Measurements from ENCODE around the gene PATJ. TPM values are rescaled to one million over a fixed set of nuclear protein-coding genes. Genes with fewer than 3 reads are reported as not detected.

The PATJ gene
- total and polyA plus RNA-seq, 8 donors = 9.1 to 195 (median 68.0) TPM

DNA sequence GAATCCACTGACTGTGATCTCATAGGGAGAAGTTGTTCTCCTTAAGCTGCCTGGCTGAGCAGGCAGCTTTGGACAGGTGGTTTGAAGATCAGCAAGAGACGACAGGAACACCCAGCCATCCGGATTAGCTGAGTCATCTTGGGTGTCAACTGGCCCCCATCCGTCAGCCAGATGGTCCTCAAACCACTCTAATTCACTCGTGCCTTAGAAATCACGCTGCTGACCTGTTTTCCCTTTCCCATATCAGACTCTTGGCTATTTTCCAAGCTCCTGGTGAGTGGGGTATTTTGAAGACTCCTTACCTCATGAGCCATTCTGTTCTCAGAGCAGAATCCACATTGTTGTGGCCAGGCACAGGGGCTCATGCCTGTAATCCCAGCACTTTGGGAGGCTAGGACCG is 303.3 kb downstream of the PATJ start:
- H3K36me3 ChIP-seq = peaks cover 0 to 11% (median 0%) of the 10 kb centered on the region in 4 donors
- no peak overlapping the region for H3K27ac ChIP-seq
- 54 to 67% (median 63%) methylated on average over 6 of the region's 6 CpGs for WGBS, 5 donors
- H3K9me3 ChIP-seq = no peaks in the 10 kb centered on the region
- DNase-seq = peak in 1 of 2 donors; percentile 39
- TF ChIP-seq EP300 (IDR thresholded peaks at IDR 0.05) (no peak), POLR2AphosphoS5 (IDR thresholded peaks at IDR 0.05) (no peak), POLR2A (IDR thresholded peaks at IDR 0.05) (no peak)
- TF ChIP-seq, protein P1, sequence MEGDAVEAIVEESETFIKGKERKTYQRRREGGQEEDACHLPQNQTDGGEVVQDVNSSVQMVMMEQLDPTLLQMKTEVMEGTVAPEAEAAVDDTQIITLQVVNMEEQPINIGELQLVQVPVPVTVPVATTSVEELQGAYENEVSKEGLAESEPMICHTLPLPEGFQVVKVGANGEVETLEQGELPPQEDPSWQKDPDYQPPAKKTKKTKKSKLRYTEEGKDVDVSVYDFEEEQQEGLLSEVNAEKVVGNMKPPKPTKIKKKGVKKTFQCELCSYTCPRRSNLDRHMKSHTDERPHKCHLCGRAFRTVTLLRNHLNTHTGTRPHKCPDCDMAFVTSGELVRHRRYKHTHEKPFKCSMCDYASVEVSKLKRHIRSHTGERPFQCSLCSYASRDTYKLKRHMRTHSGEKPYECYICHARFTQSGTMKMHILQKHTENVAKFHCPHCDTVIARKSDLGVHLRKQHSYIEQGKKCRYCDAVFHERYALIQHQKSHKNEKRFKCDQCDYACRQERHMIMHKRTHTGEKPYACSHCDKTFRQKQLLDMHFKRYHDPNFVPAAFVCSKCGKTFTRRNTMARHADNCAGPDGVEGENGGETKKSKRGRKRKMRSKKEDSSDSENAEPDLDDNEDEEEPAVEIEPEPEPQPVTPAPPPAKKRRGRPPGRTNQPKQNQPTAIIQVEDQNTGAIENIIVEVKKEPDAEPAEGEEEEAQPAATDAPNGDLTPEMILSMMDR (IDR thresholded peaks at IDR 0.05) = no peak
- H3K4me1 ChIP-seq = no peaks in the 10 kb centered on the region
- intact Hi-C loops (cut with DNase I; ENCODE audit: low total_unique reads) = no loop called here
- H3K4me3 ChIP-seq = no peak overlapping the region
- H3K27me3 ChIP-seq = no peaks in the 10 kb centered on the region

DNA sequence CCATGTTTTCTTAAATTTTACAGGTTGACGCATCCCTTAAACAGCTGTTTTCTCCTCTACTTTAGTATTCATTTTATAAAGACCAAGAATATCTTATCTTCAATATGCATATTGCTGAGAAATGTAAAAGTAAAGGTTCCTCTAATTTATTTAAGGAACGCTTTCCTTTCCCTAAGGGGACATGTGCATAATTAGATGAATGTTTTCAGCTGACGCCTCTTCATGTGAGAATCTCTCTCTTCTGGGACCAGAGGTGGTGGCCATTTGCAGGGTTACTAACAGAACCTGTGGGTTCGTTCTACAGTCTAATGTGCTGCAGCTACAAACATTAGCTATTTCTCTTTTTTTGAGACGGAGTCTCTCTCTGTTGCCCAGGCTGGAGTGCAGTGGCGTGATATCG is 304.6 kb downstream of the PATJ start:
- Histone ChIP-seq H3K4me1 (no peaks in the 10 kb centered on the region), H3K4me3 (no peak overlapping the region), H3K36me3 (peaks cover 0 to 23% (median 9%) of the 10 kb centered on the region in 4 donors), H3K9me3 (no peaks in the 10 kb centered on the region), H3K27me3 (no peaks in the 10 kb centered on the region), H3K27ac (no peak overlapping the region)
- intact Hi-C loops (cut with DNase I; ENCODE audit: low total_unique reads) = no loop called here
- TF ChIP-seq POLR2A (IDR thresholded peaks at IDR 0.05) (no peak), EP300 (IDR thresholded peaks at IDR 0.05) (no peak), POLR2AphosphoS5 (IDR thresholded peaks at IDR 0.05) (no peak)
- TF ChIP-seq, protein P1 (IDR thresholded peaks at IDR 0.05) = no peak
- WGBS, 5 donors = 95 to 99% (median 98%) methylated on average over 7 of the region's 7 CpGs
- no peak for DNase-seq

DNA sequence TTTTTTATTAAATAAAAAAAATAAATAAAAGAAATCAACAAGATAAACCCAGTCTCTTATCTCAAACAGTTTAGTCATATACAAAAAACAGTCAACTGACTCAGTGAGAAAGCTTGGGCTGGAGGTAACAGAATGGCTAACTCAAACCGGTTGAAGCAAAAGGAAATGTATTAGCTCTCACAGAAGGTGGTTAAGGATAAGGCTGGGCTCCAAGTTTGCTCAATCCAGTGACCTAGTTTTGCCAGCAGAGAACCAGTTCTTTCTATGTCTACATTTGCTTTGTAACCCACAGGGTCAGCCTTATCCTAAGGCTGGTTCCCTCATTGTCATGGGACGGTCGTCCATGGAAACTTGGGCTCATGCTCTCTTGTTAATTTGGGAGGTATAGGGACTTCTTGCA is 307.9 kb downstream of the PATJ start:
- Histone ChIP-seq H3K9me3 (no peaks in the 10 kb centered on the region), H3K27me3 (no peaks in the 10 kb centered on the region), H3K4me3 (no peak overlapping the region), H3K27ac (no peak overlapping the region), H3K4me1 (no peaks in the 10 kb centered on the region), H3K36me3 (peaks cover 0 to 37% (median 16%) of the 10 kb centered on the region in 4 donors)
- no peak for TF ChIP-seq EP300 (IDR thresholded peaks at IDR 0.05)
- TF ChIP-seq POLR2A (IDR thresholded peaks at IDR 0.05) = no peak
- TF ChIP-seq, protein P1 (IDR thresholded peaks at IDR 0.05) = no peak
- TF ChIP-seq POLR2AphosphoS5 (IDR thresholded peaks at IDR 0.05) = no peak
- 31 to 63% (median 42%) methylated on average over 3 of the region's 3 CpGs for WGBS, 5 donors
- intact Hi-C loops (cut with DNase I; ENCODE audit: low total_unique reads) = no loop called here
- peak in 1 of 2 donors; percentile 38 for DNase-seq

DNA sequence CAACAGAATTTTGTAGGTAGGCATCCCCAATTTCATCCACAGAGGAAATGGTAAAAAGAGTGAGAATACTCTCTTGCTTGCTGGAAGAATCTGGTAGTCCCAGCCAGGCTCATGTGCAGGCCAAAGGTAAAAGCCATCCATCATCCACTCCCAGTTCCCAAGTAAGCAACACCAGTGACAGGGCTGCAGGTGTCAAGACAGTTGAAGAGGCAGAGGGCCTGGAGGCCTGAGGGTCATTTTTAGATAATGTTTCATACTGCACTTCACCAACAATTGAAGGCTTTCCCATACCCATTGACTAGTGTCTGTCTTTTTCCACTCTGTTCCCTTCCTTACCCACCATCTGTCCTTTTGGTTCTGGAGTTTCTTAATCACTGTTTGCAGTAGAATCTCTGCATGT is 310.7 kb downstream of the PATJ start:
- intact Hi-C loops (cut with DNase I; ENCODE audit: low total_unique reads) = no loop called here
- H3K9me3 ChIP-seq = no peaks in the 10 kb centered on the region
- H3K36me3 ChIP-seq = peaks cover 0 to 32% (median 16%) of the 10 kb centered on the region in 4 donors
- H3K27ac ChIP-seq = no peak overlapping the region
- H3K4me3 ChIP-seq = no peak overlapping the region
- DNase-seq = no peak
- no peaks in the 10 kb centered on the region for H3K4me1 ChIP-seq
- no peak for TF ChIP-seq POLR2AphosphoS5 (IDR thresholded peaks at IDR 0.05)
- no peak for TF ChIP-seq EP300 (IDR thresholded peaks at IDR 0.05)
- TF ChIP-seq POLR2A (IDR thresholded peaks at IDR 0.05) = no peak
- TF ChIP-seq, protein P1 (IDR thresholded peaks at IDR 0.05) = no peak
- no peaks in the 10 kb centered on the region for H3K27me3 ChIP-seq

All from stomach (tissue), 9 donors.